SK-N-SH treated with all-trans-retinoic acid at 6 μM for 48 hours (cell line): ENCODE results near the gene RAB3GAP2.

Experiments
- ATAC-seq: fragments of 200-7000 bp; cut with Tn5 transposase; 3 replicates; pipeline ENCODE4 v1.9.1; 2020; ENCODE audit warnings: mild to moderate bottlenecking, moderate library complexity
- ARNTL ChIP-seq: fragments of 450-650 bp; formaldehyde crosslinking; IDR thresholded peaks from 2 replicates; pipeline ENCODE4 v1.5.0; 2020; ENCODE audit warnings: low read depth, mild to moderate bottlenecking, moderate library complexity, borderline replicate concordance
- BACH2 ChIP-seq: fragments of 250-450 bp; sonication (Bioruptor Pico); IDR thresholded peaks from 2 replicates; pipeline ENCODE4 v1.9.0; 2021; ENCODE audit warnings: mild to moderate bottlenecking, borderline replicate concordance
- CSDC2 ChIP-seq: fragments of 250-450 bp; sonication (Bioruptor Pico); IDR thresholded peaks from 2 replicates; pipeline ENCODE4 v1.5.0; 2020; ENCODE audit warnings: mild to moderate bottlenecking, moderate library complexity
- ESRRG ChIP-seq: fragments of 250-450 bp; sonication (Bioruptor Pico); IDR thresholded peaks from 2 replicates; pipeline ENCODE4 v1.6.1; 2021; ENCODE audit warnings: mild to moderate bottlenecking
- ISL1 ChIP-seq: fragments of 250-450 bp; sonication (Bioruptor Pico); IDR thresholded peaks from 2 replicates; pipeline ENCODE4 v2.1.2; 2022; ENCODE audit warnings: mild to moderate bottlenecking, moderate library complexity
- OSR1 ChIP-seq: fragments of 250-450 bp; sonication (Bioruptor Pico); IDR thresholded peaks from 2 replicates; pipeline ENCODE4 v1.8.0; 2022; ENCODE audit warnings: moderate library complexity, mild to moderate bottlenecking, inconsistent platforms
- POU6F1 ChIP-seq: fragments of 250-450 bp; sonication (Bioruptor Pico); IDR thresholded peaks from 2 replicates; pipeline ENCODE4 v1.8.0; 2021; ENCODE audit warnings: low read depth, mild to moderate bottlenecking, moderate library complexity, borderline replicate concordance
- RARB ChIP-seq: fragments of 250-450 bp; sonication (Bioruptor Pico); IDR thresholded peaks from 2 replicates; pipeline ENCODE4 v1.8.0; 2021; ENCODE audit warnings: mild to moderate bottlenecking, moderate library complexity
- SNAI2 ChIP-seq: fragments of 250-450 bp; sonication (Bioruptor Pico); IDR thresholded peaks from 2 replicates; pipeline ENCODE4 v1.5.0; 2020; ENCODE audit warnings: mild to moderate bottlenecking, moderate library complexity
- TCF4 ChIP-seq: fragments of 250-450 bp; sonication (Bioruptor Pico); IDR thresholded peaks from 2 replicates; pipeline ENCODE4 v1.8.0; 2021; ENCODE audit warnings: mild to moderate bottlenecking, moderate library complexity, borderline replicate concordance
- TOX ChIP-seq: fragments of 250-450 bp; sonication (Bioruptor Pico); IDR thresholded peaks from 2 replicates; pipeline ENCODE4 v1.8.0; 2021; ENCODE audit warnings: mild to moderate bottlenecking, moderate library complexity, borderline replicate concordance
- TSHZ2 ChIP-seq: fragments of 250-450 bp; sonication (Bioruptor Pico); IDR thresholded peaks from 2 replicates; pipeline ENCODE4 v1.5.0; 2020; ENCODE audit warnings: mild to moderate bottlenecking, moderate library complexity
- ZC3H10 ChIP-seq: fragments of 250-450 bp; sonication (Bioruptor Pico); IDR thresholded peaks from 2 replicates; pipeline ENCODE4 v1.5.1; 2021; ENCODE audit warnings: mild to moderate bottlenecking, moderate library complexity
- ZFP3 ChIP-seq: fragments of 250-450 bp; sonication (Bioruptor Pico); IDR thresholded peaks from 2 replicates; pipeline ENCODE4 v1.5.0; 2020; ENCODE audit warnings: mild to moderate bottlenecking, moderate library complexity
- ZFP30 ChIP-seq: fragments of 450-650 bp; formaldehyde crosslinking; IDR thresholded peaks from 2 replicates; pipeline ENCODE4 v1.5.0; 2022; ENCODE audit warnings: mild to moderate bottlenecking, moderate library complexity
- ZNF565 ChIP-seq: fragments of 450-650 bp; formaldehyde crosslinking; conservative IDR thresholded peaks from 2 replicates; pipeline ENCODE4 v1.5.0; 2020; ENCODE audit warnings: low read depth, mild to moderate bottlenecking, moderate library complexity
- ZNF70 ChIP-seq: fragments of 450-650 bp; formaldehyde crosslinking; IDR thresholded peaks from 2 replicates; pipeline ENCODE4 v1.5.0; 2020; ENCODE audit warnings: mild to moderate bottlenecking, moderate library complexity
- ZNF8 ChIP-seq: fragments of 450-650 bp; formaldehyde crosslinking; IDR thresholded peaks from 2 replicates; pipeline ENCODE4 v1.5.0; 2020; ENCODE audit warnings: mild to moderate bottlenecking, moderate library complexity
- TF ChIP-seq, protein P1 (sequence below): fragments of 250-450 bp; sonication (Bioruptor Pico); IDR thresholded peaks from 2 replicates; pipeline ENCODE4 v1.5.1; 2021; ENCODE audit warnings: mild to moderate bottlenecking, moderate library complexity
- TF ChIP-seq, protein P2 (sequence below): fragments of 250-450 bp; sonication (Bioruptor Pico); IDR thresholded peaks from 2 replicates; pipeline ENCODE4 v1.5.1; 2020; ENCODE audit warnings: low read depth, mild to moderate bottlenecking, moderate library complexity
- TF ChIP-seq, protein P3 (sequence below): fragments of 250-450 bp; sonication (Bioruptor Pico); IDR thresholded peaks from 2 replicates; pipeline ENCODE4 v1.8.0; 2020; ENCODE audit warnings: mild to moderate bottlenecking, moderate library complexity, borderline replicate concordance

RAB3GAP2 gene

DNA sequence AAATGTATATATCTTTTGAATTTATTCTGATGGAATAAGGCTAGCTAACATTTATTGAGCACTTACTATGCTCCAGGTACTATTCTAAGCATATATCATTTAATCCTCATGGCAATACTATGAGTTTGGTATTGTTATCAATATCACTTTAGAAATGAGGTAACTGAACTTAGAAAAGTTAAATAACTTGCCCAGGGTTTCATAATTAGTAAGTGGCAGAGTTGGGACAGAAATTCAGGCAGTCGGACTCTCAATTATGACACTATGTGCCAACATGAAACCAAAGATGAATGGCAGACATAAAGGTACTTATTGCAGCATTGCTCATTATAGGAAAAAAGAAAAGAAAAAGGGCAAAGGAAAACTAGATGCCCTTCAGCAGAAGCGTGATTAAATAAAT, 48.2 kb downstream of the RAB3GAP2 start:
- no peak for ATAC-seq
- no peak for TF ChIP-seq TSHZ2 (CRISPR knock-in tag)
- no peak for TF ChIP-seq OSR1 (CRISPR knock-in tag)
- TF ChIP-seq SNAI2 (CRISPR knock-in tag): no peak
- TF ChIP-seq, protein P1, sequence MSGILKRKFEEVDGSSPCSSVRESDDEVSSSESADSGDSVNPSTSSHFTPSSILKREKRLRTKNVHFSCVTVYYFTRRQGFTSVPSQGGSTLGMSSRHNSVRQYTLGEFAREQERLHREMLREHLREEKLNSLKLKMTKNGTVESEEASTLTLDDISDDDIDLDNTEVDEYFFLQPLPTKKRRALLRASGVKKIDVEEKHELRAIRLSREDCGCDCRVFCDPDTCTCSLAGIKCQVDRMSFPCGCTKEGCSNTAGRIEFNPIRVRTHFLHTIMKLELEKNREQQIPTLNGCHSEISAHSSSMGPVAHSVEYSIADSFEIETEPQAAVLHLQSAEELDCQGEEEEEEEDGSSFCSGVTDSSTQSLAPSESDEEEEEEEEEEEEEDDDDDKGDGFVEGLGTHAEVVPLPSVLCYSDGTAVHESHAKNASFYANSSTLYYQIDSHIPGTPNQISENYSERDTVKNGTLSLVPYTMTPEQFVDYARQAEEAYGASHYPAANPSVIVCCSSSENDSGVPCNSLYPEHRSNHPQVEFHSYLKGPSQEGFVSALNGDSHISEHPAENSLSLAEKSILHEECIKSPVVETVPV (CRISPR knock-in tag): no peak
- no peak for TF ChIP-seq ISL1 (CRISPR knock-in tag)
- TF ChIP-seq RARB (CRISPR knock-in tag): no peak
- TF ChIP-seq ZNF8: no peak
- TF ChIP-seq TCF4: no peak
- TF ChIP-seq, protein P2, sequence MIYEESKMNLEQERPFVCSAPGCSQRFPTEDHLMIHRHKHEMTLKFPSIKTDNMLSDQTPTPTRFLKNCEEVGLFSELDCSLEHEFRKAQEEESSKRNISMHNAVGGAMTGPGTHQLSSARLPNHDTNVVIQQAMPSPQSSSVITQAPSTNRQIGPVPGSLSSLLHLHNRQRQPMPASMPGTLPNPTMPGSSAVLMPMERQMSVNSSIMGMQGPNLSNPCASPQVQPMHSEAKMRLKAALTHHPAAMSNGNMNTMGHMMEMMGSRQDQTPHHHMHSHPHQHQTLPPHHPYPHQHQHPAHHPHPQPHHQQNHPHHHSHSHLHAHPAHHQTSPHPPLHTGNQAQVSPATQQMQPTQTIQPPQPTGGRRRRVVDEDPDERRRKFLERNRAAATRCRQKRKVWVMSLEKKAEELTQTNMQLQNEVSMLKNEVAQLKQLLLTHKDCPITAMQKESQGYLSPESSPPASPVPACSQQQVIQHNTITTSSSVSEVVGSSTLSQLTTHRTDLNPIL: no peak
- TF ChIP-seq ARNTL (CRISPR knock-in tag): no peak
- TF ChIP-seq CSDC2 (CRISPR knock-in tag): no peak
- no peak for TF ChIP-seq ZNF70
- TF ChIP-seq ZFP3 (CRISPR knock-in tag): no peak
- no peak for TF ChIP-seq BACH2 (CRISPR knock-in tag)
- no peak for TF ChIP-seq ZNF565 (CRISPR knock-in tag)
- TF ChIP-seq ZFP30 (CRISPR knock-in tag): no peak
- TF ChIP-seq POU6F1: no peak
- no peak for TF ChIP-seq ESRRG (CRISPR knock-in tag)
- TF ChIP-seq TOX (CRISPR knock-in tag): no peak

DNA sequence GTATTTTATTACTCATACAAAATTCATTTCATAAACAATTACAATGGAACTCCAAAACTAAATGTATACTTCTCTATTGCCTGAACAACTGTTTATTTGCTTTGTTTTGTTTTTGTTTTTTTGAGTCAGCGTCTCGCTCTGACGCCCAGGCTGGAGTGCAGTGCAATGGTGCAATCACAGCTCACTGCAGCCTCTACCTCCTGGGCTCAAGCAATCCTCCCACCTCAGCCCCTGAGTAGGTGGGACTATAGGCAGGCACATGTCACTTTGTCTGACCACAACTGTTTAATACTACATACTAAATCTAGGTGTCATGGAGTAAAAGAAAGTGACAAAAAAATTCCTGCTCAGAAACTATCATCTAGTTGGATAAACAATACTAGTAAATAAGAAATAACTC, 49.3 kb downstream of the RAB3GAP2 start:
- no peak for ATAC-seq
- TF ChIP-seq, protein P2: no peak
- TF ChIP-seq OSR1 (CRISPR knock-in tag) (no peak), ZNF565 (CRISPR knock-in tag) (no peak), ARNTL (CRISPR knock-in tag) (no peak), SNAI2 (CRISPR knock-in tag) (no peak), ZFP30 (CRISPR knock-in tag) (no peak), TOX (CRISPR knock-in tag) (no peak), ZNF8 (no peak), POU6F1 (no peak), BACH2 (CRISPR knock-in tag) (no peak), ZFP3 (CRISPR knock-in tag) (no peak), RARB (CRISPR knock-in tag) (no peak), ZC3H10 (no peak), ISL1 (CRISPR knock-in tag) (no peak), TSHZ2 (CRISPR knock-in tag) (no peak)
- TF ChIP-seq, protein P1 (CRISPR knock-in tag): no peak
- TF ChIP-seq, protein P3, sequence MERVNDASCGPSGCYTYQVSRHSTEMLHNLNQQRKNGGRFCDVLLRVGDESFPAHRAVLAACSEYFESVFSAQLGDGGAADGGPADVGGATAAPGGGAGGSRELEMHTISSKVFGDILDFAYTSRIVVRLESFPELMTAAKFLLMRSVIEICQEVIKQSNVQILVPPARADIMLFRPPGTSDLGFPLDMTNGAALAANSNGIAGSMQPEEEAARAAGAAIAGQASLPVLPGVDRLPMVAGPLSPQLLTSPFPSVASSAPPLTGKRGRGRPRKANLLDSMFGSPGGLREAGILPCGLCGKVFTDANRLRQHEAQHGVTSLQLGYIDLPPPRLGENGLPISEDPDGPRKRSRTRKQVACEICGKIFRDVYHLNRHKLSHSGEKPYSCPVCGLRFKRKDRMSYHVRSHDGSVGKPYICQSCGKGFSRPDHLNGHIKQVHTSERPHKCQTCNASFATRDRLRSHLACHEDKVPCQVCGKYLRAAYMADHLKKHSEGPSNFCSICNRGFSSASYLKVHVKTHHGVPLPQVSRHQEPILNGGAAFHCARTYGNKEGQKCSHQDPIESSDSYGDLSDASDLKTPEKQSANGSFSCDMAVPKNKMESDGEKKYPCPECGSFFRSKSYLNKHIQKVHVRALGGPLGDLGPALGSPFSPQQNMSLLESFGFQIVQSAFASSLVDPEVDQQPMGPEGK (CRISPR knock-in tag): no peak
